ENCODE measurements around the gene PLXNA2.

Gene PLXNA2

DNA sequence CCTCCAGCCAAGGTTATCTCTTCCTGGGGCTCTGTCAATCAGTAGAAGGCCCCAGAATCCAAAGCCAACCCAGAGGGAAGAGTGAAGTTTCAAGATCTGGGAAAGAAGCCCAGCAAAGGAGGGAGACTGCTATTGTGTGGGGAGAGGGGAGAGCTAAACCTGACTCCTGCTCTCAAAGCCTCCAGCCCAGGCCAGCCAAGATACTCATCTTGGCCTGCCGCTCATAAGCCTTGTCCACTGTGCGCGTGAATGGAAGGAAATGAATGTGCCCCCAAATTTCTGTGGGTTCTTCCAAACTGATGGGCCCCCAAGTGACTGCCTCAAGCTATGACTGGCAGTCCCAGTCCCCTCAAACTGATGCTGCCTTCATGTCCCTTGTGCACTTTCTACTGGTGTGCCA is 2.0 kb downstream of the PLXNA2 start:
- Histone ChIP-seq H3K27ac (ENCODE audit: poor library complexity, severe bottlenecking) (peak overlapping the region; percentile 79), H3K4me1 (ENCODE audit: insufficient read depth, poor library complexity, severe bottlenecking) (peaks cover 34% of the 10 kb centered on the region), H3K27me3 (ENCODE audit: insufficient read depth, poor library complexity, severe bottlenecking) (no peaks in the 10 kb centered on the region), H3K4me3 (ENCODE audit: severe bottlenecking) (peak overlapping the region; percentile 68), H3K36me3 (ENCODE audit: low read depth) (0 out of 2 replicates have a peak, but pooled peaks cover 4% of the 10 kb centered on the region), H3K9me3 (ENCODE audit: severe bottlenecking) (no peaks in the 10 kb centered on the region)
- ATAC-seq (ENCODE audit: low read depth) (no peak), DNase-seq (ENCODE audit: low spot score) (no peak)
- TF ChIP-seq, protein P1, sequence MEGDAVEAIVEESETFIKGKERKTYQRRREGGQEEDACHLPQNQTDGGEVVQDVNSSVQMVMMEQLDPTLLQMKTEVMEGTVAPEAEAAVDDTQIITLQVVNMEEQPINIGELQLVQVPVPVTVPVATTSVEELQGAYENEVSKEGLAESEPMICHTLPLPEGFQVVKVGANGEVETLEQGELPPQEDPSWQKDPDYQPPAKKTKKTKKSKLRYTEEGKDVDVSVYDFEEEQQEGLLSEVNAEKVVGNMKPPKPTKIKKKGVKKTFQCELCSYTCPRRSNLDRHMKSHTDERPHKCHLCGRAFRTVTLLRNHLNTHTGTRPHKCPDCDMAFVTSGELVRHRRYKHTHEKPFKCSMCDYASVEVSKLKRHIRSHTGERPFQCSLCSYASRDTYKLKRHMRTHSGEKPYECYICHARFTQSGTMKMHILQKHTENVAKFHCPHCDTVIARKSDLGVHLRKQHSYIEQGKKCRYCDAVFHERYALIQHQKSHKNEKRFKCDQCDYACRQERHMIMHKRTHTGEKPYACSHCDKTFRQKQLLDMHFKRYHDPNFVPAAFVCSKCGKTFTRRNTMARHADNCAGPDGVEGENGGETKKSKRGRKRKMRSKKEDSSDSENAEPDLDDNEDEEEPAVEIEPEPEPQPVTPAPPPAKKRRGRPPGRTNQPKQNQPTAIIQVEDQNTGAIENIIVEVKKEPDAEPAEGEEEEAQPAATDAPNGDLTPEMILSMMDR (IDR thresholded peaks at IDR 0.05; ENCODE audit: poor library complexity, severe bottlenecking) = no peak

DNA sequence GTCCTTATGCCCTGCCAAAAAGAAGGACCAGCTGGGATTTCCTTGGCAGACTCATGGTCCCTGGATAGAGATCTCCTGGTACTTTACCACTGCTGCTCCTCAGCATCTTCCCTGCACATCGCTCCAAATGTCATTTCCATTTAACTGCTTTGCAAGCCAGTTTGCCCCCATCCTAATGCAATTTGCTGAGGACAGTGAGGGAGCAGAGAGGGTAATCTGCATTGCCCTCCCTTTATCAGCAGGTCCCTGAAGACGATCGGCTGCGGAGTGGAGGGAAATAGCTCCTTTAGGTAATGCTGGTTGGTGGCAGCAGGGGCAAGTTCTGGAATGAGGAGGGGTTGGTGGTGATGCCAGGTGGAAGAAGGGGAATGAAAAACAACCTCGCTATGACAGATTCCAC is 2.7 kb downstream of the PLXNA2 start:
- no peak for ATAC-seq (ENCODE audit: low read depth)
- H3K4me3 ChIP-seq (ENCODE audit: severe bottlenecking) = no peak overlapping the region
- no peaks in the 10 kb centered on the region for H3K27me3 ChIP-seq (ENCODE audit: insufficient read depth, poor library complexity, severe bottlenecking)

DNA sequence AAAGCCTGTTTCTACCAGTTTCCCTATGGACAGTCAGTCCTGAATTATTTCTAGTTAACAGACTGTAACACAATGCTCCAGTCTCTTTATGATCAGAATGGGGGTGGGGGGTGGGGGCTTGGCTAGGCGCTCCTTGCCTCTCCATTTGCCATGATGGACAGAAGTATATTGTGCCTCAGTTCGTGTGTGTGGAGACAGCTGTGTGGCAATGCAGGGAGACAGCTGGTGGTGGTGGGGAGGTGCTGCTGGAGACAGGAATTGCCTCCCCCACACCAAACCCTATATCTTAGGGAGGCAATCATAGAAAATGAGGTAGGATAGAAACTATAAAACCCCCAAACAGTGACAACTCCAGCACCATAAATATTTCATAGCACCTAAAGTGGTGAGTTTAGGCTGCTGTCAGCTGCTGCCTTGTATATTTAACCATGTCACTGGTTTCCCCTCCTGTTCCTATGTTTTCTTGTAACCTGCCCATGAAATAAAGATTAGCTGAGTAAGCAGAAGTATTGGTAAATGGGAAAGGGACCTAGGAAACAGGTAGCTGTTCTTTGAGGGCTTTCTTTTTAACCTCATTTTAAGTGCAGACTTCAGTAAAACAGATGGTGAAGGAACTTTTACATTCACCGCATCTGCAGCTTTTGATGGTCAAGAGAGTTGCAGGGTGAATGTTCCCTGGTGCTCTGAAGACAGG is 3.4 kb downstream of the PLXNA2 start:
- no peak for DNase-seq (ENCODE audit: low spot score)
- TF ChIP-seq, protein P1 (IDR thresholded peaks at IDR 0.05; ENCODE audit: poor library complexity, severe bottlenecking) = no peak
- H3K9me3 ChIP-seq (ENCODE audit: severe bottlenecking) = no peaks in the 10 kb centered on the region
- peaks cover 47% of the 10 kb centered on the region for H3K4me1 ChIP-seq (ENCODE audit: insufficient read depth, poor library complexity, severe bottlenecking)
- H3K27ac ChIP-seq (ENCODE audit: poor library complexity, severe bottlenecking) = peak overlapping the region; percentile 79
- no peak overlapping the region for H3K4me3 ChIP-seq (ENCODE audit: severe bottlenecking)
- 0 out of 2 replicates have a peak, but pooled peaks cover 8% of the 10 kb centered on the region for H3K36me3 ChIP-seq (ENCODE audit: low read depth)
- no peaks in the 10 kb centered on the region for H3K27me3 ChIP-seq (ENCODE audit: insufficient read depth, poor library complexity, severe bottlenecking)
- ATAC-seq (ENCODE audit: low read depth) = no peak

More for the DNA sequence above, 2.7 kb downstream of the PLXNA2 start:
- Histone ChIP-seq H3K36me3 (ENCODE audit: low read depth) (0 out of 2 replicates have a peak, but pooled peaks cover 7% of the 10 kb centered on the region), H3K27ac (ENCODE audit: poor library complexity, severe bottlenecking) (peak overlapping the region; percentile 79), H3K9me3 (ENCODE audit: severe bottlenecking) (no peaks in the 10 kb centered on the region), H3K4me1 (ENCODE audit: insufficient read depth, poor library complexity, severe bottlenecking) (peaks cover 40% of the 10 kb centered on the region)
- no peak for DNase-seq (ENCODE audit: low spot score)
- TF ChIP-seq, protein P1 (IDR thresholded peaks at IDR 0.05; ENCODE audit: poor library complexity, severe bottlenecking) = no peak

DNA sequence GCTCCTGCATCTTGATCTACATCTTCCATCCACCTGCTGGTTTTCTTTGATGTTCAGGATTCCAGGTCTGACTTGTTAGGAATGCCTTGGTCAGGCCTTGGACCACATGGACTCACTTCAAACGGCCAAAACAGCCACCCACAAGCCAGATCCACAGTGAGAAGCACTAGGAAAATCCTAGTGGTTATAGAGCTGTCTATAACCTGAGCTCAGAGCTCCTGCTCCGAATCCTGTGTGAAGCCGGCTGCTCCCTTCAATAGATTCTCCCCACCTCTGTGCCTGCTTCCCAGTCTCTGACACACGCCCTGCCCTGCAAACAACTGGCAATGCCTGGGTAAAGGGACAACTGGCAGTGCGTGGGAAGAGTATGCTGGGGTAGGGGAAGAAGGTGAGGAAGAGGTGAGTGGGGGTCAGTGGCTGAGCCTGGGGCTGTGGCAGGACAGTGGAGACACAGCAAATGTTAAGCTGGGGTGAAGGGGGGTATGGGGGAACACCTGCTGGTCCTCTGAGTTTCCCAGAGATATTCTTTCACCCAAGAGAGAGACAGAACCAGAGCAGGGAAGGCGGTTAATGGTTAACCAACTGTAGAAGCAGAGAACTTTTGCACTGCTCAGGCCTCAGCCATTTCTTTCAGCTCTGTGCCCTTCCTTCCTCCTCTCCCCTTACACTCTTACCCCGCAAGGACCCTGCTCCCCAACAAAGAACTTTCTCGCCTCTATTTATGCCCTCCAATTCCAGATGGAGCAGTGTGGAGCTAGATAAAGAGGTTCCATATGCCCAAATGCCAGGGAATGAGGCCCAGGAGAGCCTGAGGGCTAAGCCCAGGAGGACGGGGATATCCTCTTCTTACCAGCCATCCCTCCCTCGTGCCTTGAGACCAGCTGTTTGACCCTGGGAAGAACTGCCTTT is 4.5 kb downstream of the PLXNA2 start:
- ATAC-seq (ENCODE audit: low read depth) = no peak
- Histone ChIP-seq H3K27me3 (ENCODE audit: insufficient read depth, poor library complexity, severe bottlenecking) (no peaks in the 10 kb centered on the region), H3K9me3 (ENCODE audit: severe bottlenecking) (no peaks in the 10 kb centered on the region), H3K4me3 (ENCODE audit: severe bottlenecking) (no peak overlapping the region), H3K36me3 (ENCODE audit: low read depth) (peaks cover 12% of the 10 kb centered on the region; the same call in 1 of the 2 replicates), H3K27ac (ENCODE audit: poor library complexity, severe bottlenecking) (peak overlapping the region; percentile 79), H3K4me1 (ENCODE audit: insufficient read depth, poor library complexity, severe bottlenecking) (peaks cover 56% of the 10 kb centered on the region)
- TF ChIP-seq, protein P1 (IDR thresholded peaks at IDR 0.05; ENCODE audit: poor library complexity, severe bottlenecking) = no peak
- no peak for DNase-seq (ENCODE audit: low spot score)
